Small intestine (tissue), 7 donors: ENCODE measurements around the gene SLC25A6. TPM values are rescaled to one million over a fixed set of nuclear protein-coding genes. Genes with fewer than 3 reads are reported as not detected.
"Not testable (repeated sequence)": the region's sequence is repeated elsewhere in the genome, so short reads cannot be mapped to it uniquely, and the experiment has no call there.

ENCODE experiments used
- DNase-seq, 2 donors: peaks; one replicate each; pipeline versions ENCODE4 v3.0.0 to v3.0.0-alpha.2; 2013
- FAIRE-seq: peaks from 2 replicates; lab custom pipeline; 2012; peaks lifted over from hg19 to GRCh38; lab: Jason Lieb, UNC
- H3K27ac ChIP-seq, 3 donors: one replicate each; pipeline ENCODE4 v1.5.1; 2013; ENCODE audit warnings: low read length in 2 of 3, mild to moderate bottlenecking in 2 of 3, control low read depth in 1 of 3, inconsistent platforms in 1 of 3, low read depth in 1 of 3, moderate library complexity in 1 of 3
- H3K27me3 ChIP-seq, 3 donors: one replicate each; pipeline ENCODE4 v1.6.1; 2013; ENCODE audit warnings: low read length in 3 of 3, inconsistent platforms in 1 of 3; ENCODE audit not compliant: control insufficient read depth in 3 of 3, insufficient read depth in 3 of 3
- H3K36me3 ChIP-seq, 3 donors: one replicate each; pipeline ENCODE4 v1.6.1; 2013; ENCODE audit warnings: low read length in 3 of 3, inconsistent platforms in 1 of 3, low read depth in 1 of 3, mild to moderate bottlenecking in 1 of 3, moderate library complexity in 1 of 3; ENCODE audit not compliant: control insufficient read depth in 3 of 3, insufficient read depth in 2 of 3
- H3K4me1 ChIP-seq, 3 donors: one replicate each; pipeline ENCODE4 v1.6.1; 2013; ENCODE audit warnings: low read length in 2 of 3, inconsistent platforms in 1 of 3, low read depth in 1 of 3, mild to moderate bottlenecking in 1 of 3, moderate library complexity in 1 of 3; ENCODE audit not compliant: control insufficient read depth in 3 of 3, insufficient read depth in 2 of 3
- H3K4me3 ChIP-seq, 3 donors: one replicate each; pipeline ENCODE4 v1.5.1; 2013; ENCODE audit warnings: low read length in 3 of 3, control low read depth in 1 of 3, inconsistent platforms in 1 of 3, low read depth in 1 of 3, mild to moderate bottlenecking in 1 of 3, moderate library complexity in 1 of 3
- H3K9me3 ChIP-seq, 2 donors: one replicate each; pipeline ENCODE4 v1.6.1; 2013; ENCODE audit warnings: low read depth in 1 of 2, low read length in 1 of 2; ENCODE audit not compliant: control insufficient read depth in 2 of 2, insufficient read depth in 1 of 2
- WGBS, 3 donors: extraction: QIAGEN DNeasy Blood & Tissue Kit; methylation state at CpG; one replicate each; pipeline ENCODE4 v1.1.7; 2013; 5-methylcytosine and 5-hydroxymethylcytosine counted together
- polyA plus RNA-seq, 4 donors: library from polyadenylated mRNA; stranded (reverse) in 3 of 4; unstranded in 1 of 4; fragments of 200-250 nt in 3 of 4; fragments of 120-200 nt in 1 of 4; gene quantifications; one replicate each; pipeline versions ENCODE4 v1.2.1 to v1.2.3, GENCODE V29; 2013
- donor health status: healthy with polysubstance abuse.
- donor health status: control.
- donor health status: control.
- donor health status: Bipolar disorder and iron deficiency.
- donor health status: healthy.

SLC25A6 gene
- polyA plus RNA-seq, 4 donors: 448 to 770 (median 609) TPM

- H3K36me3 ChIP-seq: peaks cover 21 to 73% (median 45%) of the 10 kb centered on the region in 3 donors
- no peak for FAIRE-seq
- H3K9me3 ChIP-seq: peaks cover 0 to 5% of the 10 kb centered on the region in 2 donors
- H3K27me3 ChIP-seq: no peaks in the 10 kb centered on the region
- DNase-seq: no peak
- WGBS, 3 donors: 90 to 92% (median 90%) methylated on average over 18 of the region's 18 CpGs
- H3K4me3 ChIP-seq: no peak overlapping the region
- no peaks in the 10 kb centered on the region for H3K4me1 ChIP-seq
- no peak overlapping the region for H3K27ac ChIP-seq
Measured at GRCh38 chrX:1384658-1385252, 7.2 kb downstream of the SLC25A6 start.

- H3K27ac ChIP-seq: no peak overlapping the region
- H3K27me3 ChIP-seq: no peaks in the 10 kb centered on the region
- FAIRE-seq (no peak), DNase-seq (no peak)
- no peak overlapping the region for H3K4me3 ChIP-seq
- 40 to 64% (median 44%) methylated on average over 20 of the region's 20 CpGs for WGBS, 3 donors
- no peaks in the 10 kb centered on the region for H3K9me3 ChIP-seq
- peaks cover 2 to 37% (median 10%) of the 10 kb centered on the region in 3 donors for H3K36me3 ChIP-seq
- H3K4me1 ChIP-seq: no peaks in the 10 kb centered on the region
Measured at GRCh38 chrX:1380672-1381233, 11.2 kb downstream of the SLC25A6 start.

GRCh38 chrX:1378306-1378759 is 13.6 kb downstream of the SLC25A6 start:
- DNase-seq (no peak), FAIRE-seq (no peak)
- WGBS, 3 donors: 90% methylated on average over 24 of the region's 24 CpGs
- peaks cover 0 to 13% (median 0%) of the 10 kb centered on the region in 3 donors for H3K36me3 ChIP-seq
- no peaks in the 10 kb centered on the region for H3K4me1 ChIP-seq
- H3K9me3 ChIP-seq: no peaks in the 10 kb centered on the region
- H3K27ac ChIP-seq: no peak overlapping the region
- H3K27me3 ChIP-seq: no peaks in the 10 kb centered on the region
- H3K4me3 ChIP-seq: no peak overlapping the region

GRCh38 chrX:1368385-1368698 is 23.6 kb downstream of the SLC25A6 start:
- WGBS, 3 donors: 74 to 81% (median 80%) methylated on average over 4 of the region's 4 CpGs
- no peaks in the 10 kb centered on the region for H3K4me1 ChIP-seq
- FAIRE-seq: no peak
- peaks cover 0 to 6% (median 0%) of the 10 kb centered on the region in 3 donors for H3K36me3 ChIP-seq
- H3K27ac ChIP-seq: no peak overlapping the region
- no peak for DNase-seq
- H3K4me3 ChIP-seq: no peak overlapping the region
- H3K27me3 ChIP-seq: no peaks in the 10 kb centered on the region
- no peaks in the 10 kb centered on the region for H3K9me3 ChIP-seq

DNA sequence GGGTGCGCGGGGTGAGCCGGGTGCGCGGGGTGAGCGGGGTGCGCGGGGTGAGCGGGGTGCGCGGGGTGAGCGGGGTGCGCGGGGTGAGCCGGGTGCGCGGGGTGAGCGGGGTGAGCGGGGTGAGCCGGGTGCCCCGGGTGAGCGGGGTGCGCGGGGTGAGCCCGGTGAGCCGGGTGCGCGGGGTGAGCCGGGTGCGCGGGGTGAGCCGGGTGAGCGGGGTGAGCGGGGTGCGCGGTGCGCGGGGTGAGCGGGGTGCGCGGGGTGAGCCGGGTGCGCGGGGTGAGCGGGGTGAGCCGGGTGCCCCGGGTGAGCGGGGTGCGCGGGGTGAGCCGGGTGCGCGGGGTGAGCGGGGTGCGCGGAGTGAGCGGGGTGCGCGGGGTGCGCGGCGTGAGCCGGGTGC is 25.6 kb downstream of the SLC25A6 start:
- H3K4me1 ChIP-seq, H3K36me3 ChIP-seq, H3K4me3 ChIP-seq, FAIRE-seq, H3K27ac ChIP-seq, DNase-seq, H3K9me3 ChIP-seq, H3K27me3 ChIP-seq: not testable (repeated sequence)
- 92 to 99% (median 98%) methylated on average over 10 to 43 of the region's 63 CpGs for WGBS, 3 donors

DNA sequence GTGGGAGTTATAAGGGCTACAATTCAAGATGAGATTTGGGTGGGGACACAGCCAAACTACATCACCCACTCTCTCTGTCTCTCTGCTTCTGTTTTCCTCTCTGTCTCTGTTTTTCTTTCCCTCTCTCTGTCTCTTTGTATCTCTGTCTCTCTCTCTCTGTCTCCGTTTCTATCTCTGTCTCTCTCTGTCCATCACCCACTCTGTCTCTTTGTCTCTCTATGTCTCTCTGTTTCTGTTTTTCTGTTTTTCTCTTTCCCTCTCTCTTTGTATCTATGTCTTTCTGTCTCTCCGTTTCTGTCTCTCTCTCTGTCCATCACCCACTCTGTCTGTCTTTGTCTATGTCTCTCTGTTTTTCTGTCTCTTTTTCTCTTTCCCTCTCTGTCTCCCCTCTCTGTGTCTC is 30.0 kb downstream of the SLC25A6 start:
- H3K27ac ChIP-seq: no peak overlapping the region
- H3K4me1 ChIP-seq: no peaks in the 10 kb centered on the region
- no peaks in the 10 kb centered on the region for H3K27me3 ChIP-seq
- DNase-seq (no peak), FAIRE-seq (no peak)
- peaks cover 0 to 4% of the 10 kb centered on the region in 2 donors for H3K9me3 ChIP-seq
- H3K36me3 ChIP-seq: peaks cover 0 to 20% (median 0%) of the 10 kb centered on the region in 3 donors
- H3K4me3 ChIP-seq: no peak overlapping the region
- 90 to 98% (median 93%) methylated on average over 2 of the region's 2 CpGs for WGBS, 3 donors

- Histone ChIP-seq H3K27ac (no peak overlapping the region), H3K36me3 (peaks cover 0 to 20% (median 0%) of the 10 kb centered on the region in 3 donors), H3K27me3 (no peaks in the 10 kb centered on the region), H3K4me1 (no peaks in the 10 kb centered on the region), H3K9me3 (peaks cover 0 to 4% of the 10 kb centered on the region in 2 donors), H3K4me3 (no peak overlapping the region)
- WGBS, 3 donors: 78 to 84% (median 83%) methylated on average over 12 of the region's 12 CpGs
- DNase-seq: no peak
- FAIRE-seq: no peak
Measured at GRCh38 chrX:1361275-1361674, 30.6 kb downstream of the SLC25A6 start.

GRCh38 chrX:1360171-1360570 is 31.7 kb downstream of the SLC25A6 start:
- no peaks in the 10 kb centered on the region for H3K4me1 ChIP-seq
- H3K4me3 ChIP-seq: no peak overlapping the region
- FAIRE-seq (no peak), DNase-seq (no peak)
- peaks cover 0 to 4% of the 10 kb centered on the region in 2 donors for H3K9me3 ChIP-seq
- peaks cover 0 to 20% (median 0%) of the 10 kb centered on the region in 3 donors for H3K36me3 ChIP-seq
- 87 to 90% (median 89%) methylated on average over 2 of the region's 2 CpGs for WGBS, 3 donors
- no peak overlapping the region for H3K27ac ChIP-seq
- H3K27me3 ChIP-seq: no peaks in the 10 kb centered on the region
